WTC11 (cell line): Measurements from ENCODE around the gene NPTN. TPM values are rescaled to one million over a fixed set of nuclear protein-coding genes. Genes with fewer than 3 reads are reported as not detected.

Source experiments
- ATAC-seq: fragments of 200-7000 bp; cut with Tn5 transposase; 2 replicates; pipeline ENCODE4 v1.10.0; 2021; ENCODE audit warnings: mild to moderate bottlenecking, moderate library complexity
- CTCF ChIA-PET: fragments of 300-600 bp; sonication (Branson Sonifier 250); formaldehyde crosslinking; loops from one replicate; lab custom pipeline; 2021; ENCODE audit warnings: antibody characterized with exemption; lab: Charles Lee
- POLR2A ChIA-PET: fragments of 350-600 bp; sonication (Branson Sonifier 250); formaldehyde crosslinking; loops from one replicate; lab custom pipeline; 2021; ENCODE audit warnings: antibody characterized with exemption; lab: Charles Lee
- DNase-seq: peaks from one replicate; pipeline ENCODE4 v3.0.0; 2021; ENCODE audit warnings: low spot score
- H3K27ac Mint-ChIP-seq: 2 replicates; pipeline ENCODE4 v1.8.0; 2021; ENCODE audit warnings: mixed read lengths
- H3K27me3 Mint-ChIP-seq: 2 replicates; pipeline ENCODE4 v1.8.0; 2021; ENCODE audit warnings: low read depth, mild to moderate bottlenecking, moderate library complexity, mixed read lengths
- H3K36me3 Mint-ChIP-seq: 2 replicates; pipeline ENCODE4 v1.8.0; 2021; ENCODE audit warnings: mixed read lengths
- H3K4me1 Mint-ChIP-seq: 2 replicates; pipeline ENCODE4 v1.8.0; 2022; ENCODE audit warnings: mixed read lengths
- H3K4me3 Mint-ChIP-seq: 2 replicates; pipeline ENCODE4 v1.8.0; 2021; ENCODE audit warnings: mild to moderate bottlenecking, moderate library complexity, mixed read lengths
- H3K9me3 Mint-ChIP-seq: 2 replicates; pipeline ENCODE4 v1.8.0; 2021; ENCODE audit warnings: mixed read lengths
- AR ChIP-seq: fragments of 250-450 bp; sonication (Bioruptor Pico); IDR thresholded peaks from 2 replicates; pipeline ENCODE4 v1.9.0; 2021; ENCODE audit warnings: mild to moderate bottlenecking
- ARID4B ChIP-seq: sonication (generic); formaldehyde crosslinking; IDR thresholded peaks from 2 replicates; pipeline ENCODE4 v1.8.0; 2023; ENCODE audit warnings: missing genetic modification reagents, mild to moderate bottlenecking, borderline replicate concordance
- CBFB ChIP-seq: sonication (generic); formaldehyde crosslinking; IDR thresholded peaks from 2 replicates; pipeline ENCODE4 v1.8.1; 2022; ENCODE audit warnings: mild to moderate bottlenecking, low read depth, missing genetic modification reagents
- CDX4 ChIP-seq: fragments of 250-450 bp; sonication (Bioruptor Pico); IDR thresholded peaks from 2 replicates; pipeline ENCODE4 v1.9.0; 2021; ENCODE audit warnings: moderate library complexity, mild to moderate bottlenecking, inconsistent platforms, borderline replicate concordance
- ETV6 ChIP-seq: sonication (generic); formaldehyde crosslinking; IDR thresholded peaks from 2 replicates; pipeline ENCODE4 v1.8.1; 2022; ENCODE audit warnings: mild to moderate bottlenecking, missing genetic modification reagents
- GTF2I ChIP-seq: fragments of 250-450 bp; sonication (Bioruptor Pico); conservative IDR thresholded peaks from 2 replicates; pipeline ENCODE4 v1.4.0; 2021; ENCODE audit warnings: mild to moderate bottlenecking
- HMGA2 ChIP-seq: fragments of 250-450 bp; sonication (Bioruptor Pico); IDR thresholded peaks from 2 replicates; pipeline ENCODE4 v1.4.0; 2021; ENCODE audit warnings: mild to moderate bottlenecking, moderate library complexity
- JUN ChIP-seq: sonication (generic); formaldehyde crosslinking; IDR thresholded peaks from 2 replicates; pipeline ENCODE4 v1.8.0; 2023; ENCODE audit warnings: mild to moderate bottlenecking, missing genetic modification reagents
- MXD4 ChIP-seq: fragments of 250-450 bp; sonication (Bioruptor Pico); IDR thresholded peaks from 2 replicates; pipeline ENCODE4 v1.8.0; 2021; ENCODE audit warnings: mild to moderate bottlenecking, moderate library complexity, borderline replicate concordance
- MYBL2 ChIP-seq: sonication (generic); formaldehyde crosslinking; IDR thresholded peaks from 2 replicates; pipeline ENCODE4 v1.8.1; 2023; ENCODE audit warnings: mild to moderate bottlenecking, moderate library complexity, missing genetic modification reagents
- PREB ChIP-seq: sonication (generic); formaldehyde crosslinking; IDR thresholded peaks from 2 replicates; pipeline ENCODE4 v1.8.1; 2022; ENCODE audit warnings: mild to moderate bottlenecking, missing genetic modification reagents, moderate library complexity, borderline replicate concordance
- RORB ChIP-seq: fragments of 250-450 bp; sonication (Bioruptor Pico); IDR thresholded peaks from 2 replicates; pipeline ENCODE4 v1.9.0; 2021; ENCODE audit warnings: mild to moderate bottlenecking
- SMAD3 ChIP-seq: sonication (generic); formaldehyde crosslinking; IDR thresholded peaks from 2 replicates; pipeline ENCODE4 v1.8.0; 2022; ENCODE audit warnings: missing genetic modification reagents, mild to moderate bottlenecking, borderline replicate concordance
- ZBTB21 ChIP-seq: sonication (generic); formaldehyde crosslinking; IDR thresholded peaks from 2 replicates; pipeline ENCODE4 v1.8.1; 2023; ENCODE audit warnings: mild to moderate bottlenecking, missing genetic modification reagents, borderline replicate concordance
- ZNF263 ChIP-seq: sonication (generic); formaldehyde crosslinking; IDR thresholded peaks from 2 replicates; pipeline ENCODE4 v1.8.1; 2022; ENCODE audit warnings: low read depth, mild to moderate bottlenecking, moderate library complexity, missing genetic modification reagents
- ZNF532 ChIP-seq: fragments of 250-450 bp; sonication (Bioruptor Pico); IDR thresholded peaks from 2 replicates; pipeline ENCODE4 v1.9.0; 2021; ENCODE audit warnings: mild to moderate bottlenecking, borderline replicate concordance
- ZNF671 ChIP-seq: fragments of 250-450 bp; sonication (Bioruptor Pico); IDR thresholded peaks from 2 replicates; pipeline ENCODE4 v1.8.0; 2021; ENCODE audit warnings: mild to moderate bottlenecking
- total RNA-seq: library from RNA; stranded (reverse); gene quantifications from 3 replicates; pipeline ENCODE4 v1.2.3, GENCODE V29; 2021

Gene NPTN
- total RNA-seq, 1 experiment from 2014 or later = 116 TPM

GRCh38 chr15:73674587-73674986 is 41.4 kb upstream of the NPTN start (continued):
- TF ChIP-seq GTF2I (CRISPR knock-in tag) = no peak
- no peak for TF ChIP-seq ZNF671 (CRISPR knock-in tag)

- POLR2A ChIA-PET = no interaction called here
- Mint-ChIP-seq H3K36me3 (no peaks in the 10 kb centered on the region), H3K27me3 (no peaks in the 10 kb centered on the region; the same call in 1 of the 2 replicates)
Measured at GRCh38 chr15:73660455-73660854, 27.3 kb upstream of the NPTN start.

More at GRCh38 chr15:73660455-73660854, 27.3 kb upstream of the NPTN start:
- CTCF ChIA-PET = interaction anchor here (0.9 to 1.7 kb wide), 2 partner anchors 24 to 44 kb away, joined by 4 to 6 read pairs; no protein-coding TSS in a partner anchor
- Mint-ChIP-seq H3K27ac (no peak overlapping the region), H3K4me3 (no peak overlapping the region), H3K9me3 (peaks cover 1% of the 10 kb centered on the region; the same call in 1 of the 2 replicates)
- ATAC-seq (no peak), DNase-seq (no peak)
- TF ChIP-seq ARID4B (CRISPR knock-in tag) (no peak), ZNF671 (CRISPR knock-in tag) (no peak), ZBTB21 (no peak), PREB (no peak), MYBL2 (CRISPR knock-in tag) (no peak), CDX4 (CRISPR knock-in tag) (no peak), SMAD3 (CRISPR knock-in tag) (no peak), MXD4 (CRISPR knock-in tag) (no peak), CBFB (CRISPR knock-in tag) (no peak), JUN (CRISPR knock-in tag) (no peak), ZNF263 (CRISPR knock-in tag) (no peak), RORB (CRISPR knock-in tag) (no peak), AR (CRISPR knock-in tag) (no peak), HMGA2 (CRISPR knock-in tag) (no peak), ZNF532 (CRISPR knock-in tag) (no peak), ETV6 (no peak)
- TF ChIP-seq, all 79 proteins: peak for 0
- no peaks in the 10 kb centered on the region for H3K4me1 Mint-ChIP-seq
